ENCODE results near the gene EPB41L1.

The EPB41L1 gene

GRCh38 chr20:36266189-36266588, 111.6 kb downstream of the EPB41L1 start:
- no peak for DNase-seq

- DNase-seq: no peak
These were observed 113.3 kb downstream of the EPB41L1 start for GRCh38 chr20:36267605-36268381.

DNA sequence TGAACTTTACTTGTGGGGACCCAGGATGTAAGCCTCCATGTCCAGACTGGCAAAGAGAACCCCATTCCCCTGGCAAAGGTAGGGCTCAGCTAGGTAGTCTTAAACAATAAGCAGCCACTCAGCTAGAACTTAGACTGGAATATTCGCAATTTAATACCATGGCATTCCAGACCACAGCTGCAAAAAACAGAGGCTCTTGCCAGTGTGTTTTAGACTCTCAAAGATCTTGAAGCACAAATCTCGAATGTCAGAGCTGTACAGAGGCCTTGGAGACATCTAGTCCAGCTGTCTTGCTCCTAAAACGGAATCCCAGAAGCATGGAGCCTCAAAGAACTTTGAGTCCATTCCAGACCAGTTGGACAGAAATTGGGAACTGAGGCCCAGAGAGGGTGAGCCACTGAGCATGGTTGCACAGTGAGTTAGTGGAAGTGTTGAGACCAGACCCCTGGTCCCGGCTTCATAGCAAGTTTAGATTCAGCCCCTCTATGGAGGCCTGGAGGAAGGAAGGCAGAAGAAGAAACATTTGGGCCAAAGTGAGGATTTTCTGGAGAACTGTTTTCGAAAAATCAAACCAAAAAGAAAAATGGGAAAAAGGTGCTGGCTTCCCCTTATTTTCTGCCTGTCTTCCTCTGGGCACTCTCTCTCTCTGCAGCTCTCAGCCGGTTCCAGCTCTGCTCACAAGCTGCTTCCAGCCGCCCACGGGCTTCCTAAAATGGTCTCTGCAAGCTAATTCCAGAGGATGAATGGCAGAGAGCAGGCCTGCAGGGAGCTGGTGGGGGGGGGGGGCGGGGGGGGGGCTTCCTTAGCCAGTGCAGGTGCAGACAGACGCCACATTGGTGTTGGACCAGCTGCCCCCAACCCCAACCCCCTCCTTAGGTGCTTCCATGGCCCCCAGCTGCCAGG, 114.2 kb downstream of the EPB41L1 start:
- no peak for DNase-seq

GRCh38 chr20:36269507-36269906, 115.0 kb downstream of the EPB41L1 start:
- no peak for DNase-seq

DNA sequence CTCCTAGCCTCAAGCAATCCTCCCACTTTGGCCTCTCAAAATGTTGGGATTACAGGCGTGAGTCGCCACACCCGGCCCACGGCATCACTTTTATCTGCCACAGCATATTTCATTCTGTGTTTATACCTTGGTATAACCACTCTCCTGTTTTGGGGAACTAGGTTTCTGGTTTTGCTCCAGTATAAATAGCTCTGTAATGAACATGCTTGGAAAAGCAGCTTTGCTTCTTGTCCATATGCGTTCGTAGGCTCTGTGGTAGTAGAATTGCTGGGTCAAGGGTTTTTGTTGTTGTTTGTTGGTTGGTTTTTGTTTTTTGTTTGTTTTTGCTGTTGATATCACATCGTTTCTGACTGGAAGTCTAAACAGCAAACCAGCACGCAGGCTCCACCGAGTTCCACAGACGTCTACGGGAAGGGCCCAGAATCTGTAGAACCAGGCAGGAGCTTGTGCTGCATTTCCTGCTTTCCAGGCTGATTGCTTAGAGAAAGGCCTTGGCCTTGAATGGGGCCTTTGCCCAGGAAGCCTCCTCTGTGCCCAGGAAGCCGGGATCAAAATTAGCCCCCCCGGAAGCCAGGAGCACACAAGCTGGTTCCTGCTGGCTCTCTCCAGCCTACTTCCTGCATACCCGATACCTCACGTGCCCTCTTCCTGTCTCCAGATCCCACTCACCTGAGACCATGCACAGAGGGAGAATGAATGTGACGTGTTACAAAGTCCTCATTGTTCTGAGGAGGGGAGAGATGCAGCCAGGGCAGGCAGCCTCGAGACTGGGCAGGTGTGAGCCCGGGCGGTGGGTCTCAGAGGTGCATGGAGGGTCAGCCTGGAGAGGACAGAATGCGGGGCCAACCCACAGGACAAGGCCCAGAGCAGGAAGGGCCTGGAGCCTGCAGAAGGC, 116.5 kb downstream of the EPB41L1 start:
- no peak for DNase-seq

GRCh38 chr20:36271639-36272546, 117.4 kb downstream of the EPB41L1 start:
- no peak for DNase-seq

DNA sequence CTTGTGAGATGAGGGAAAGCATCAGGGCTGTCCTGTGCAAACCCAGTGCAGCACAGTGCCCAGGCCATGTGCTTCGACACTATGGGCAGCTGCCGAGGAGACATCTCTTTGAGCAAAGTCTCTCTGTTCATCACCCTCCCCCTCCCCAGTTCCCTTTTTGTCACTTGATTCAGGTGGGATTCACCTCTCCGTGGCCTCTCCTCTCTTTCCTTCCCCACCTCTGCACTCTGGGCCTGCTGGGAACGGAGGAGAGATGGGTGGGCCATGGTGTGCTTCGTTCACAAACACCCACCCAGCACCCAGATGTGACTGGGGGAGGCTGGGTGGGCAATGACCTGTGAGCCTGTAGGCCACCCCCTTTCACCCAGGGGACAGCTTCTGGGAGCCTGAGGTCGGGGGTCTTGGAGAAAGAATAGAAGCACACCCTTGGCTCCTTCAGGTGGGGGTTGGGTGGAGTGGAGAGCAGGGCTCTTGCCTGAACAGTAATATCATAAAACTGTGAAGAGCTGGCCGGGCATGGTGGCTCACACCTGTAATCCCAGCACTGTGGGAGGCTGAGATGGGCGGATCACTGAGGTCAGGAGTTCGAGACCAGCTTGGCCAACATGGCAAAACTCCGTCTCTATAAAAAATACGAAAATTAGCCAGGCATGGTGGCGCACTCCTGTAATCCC, 118.1 kb downstream of the EPB41L1 start:
- DNase-seq: no peak

DNA sequence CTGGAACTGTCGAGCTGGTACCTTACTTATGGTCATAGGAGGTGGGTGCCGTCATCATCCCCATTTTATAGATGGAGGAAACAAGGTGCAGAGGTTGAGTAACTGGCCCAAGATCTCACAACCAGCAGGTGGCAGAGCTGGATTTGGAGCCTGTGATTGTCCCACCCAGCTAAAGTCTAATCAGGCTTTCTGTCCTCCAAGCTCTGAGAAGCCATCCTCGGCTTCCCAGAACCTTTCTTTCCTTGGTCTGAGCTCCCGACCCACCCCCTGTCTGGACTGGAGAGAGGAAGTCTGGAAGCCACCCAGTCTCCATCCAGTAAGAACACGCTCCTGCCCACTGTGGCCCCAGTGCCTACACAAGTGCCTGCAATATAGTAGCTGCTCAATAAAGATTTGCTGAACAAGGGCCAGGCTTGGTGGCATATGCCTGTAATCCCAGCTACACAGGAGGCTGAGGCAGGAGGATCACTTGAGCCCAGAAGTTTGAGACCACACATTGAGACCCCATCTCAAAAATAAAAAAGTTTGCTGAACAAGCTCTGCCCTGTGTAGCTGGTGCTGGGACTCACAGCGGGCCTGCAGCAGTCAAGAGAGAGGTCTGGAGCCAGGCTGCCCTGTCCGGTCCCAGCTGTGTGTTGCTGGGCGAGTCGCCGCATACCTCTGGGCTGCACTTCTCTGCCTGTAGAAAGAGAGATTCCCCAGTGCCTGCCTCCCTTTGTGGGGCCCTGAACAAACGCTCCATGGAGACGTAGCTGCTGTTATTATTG, 119.1 kb downstream of the EPB41L1 start:
- DNase-seq: no peak

- no peak for DNase-seq
These were observed 119.8 kb downstream of the EPB41L1 start for GRCh38 chr20:36274181-36274841.

GRCh38 chr20:36275011-36275410, 120.5 kb downstream of the EPB41L1 start:
- DNase-seq: no peak

DNA sequence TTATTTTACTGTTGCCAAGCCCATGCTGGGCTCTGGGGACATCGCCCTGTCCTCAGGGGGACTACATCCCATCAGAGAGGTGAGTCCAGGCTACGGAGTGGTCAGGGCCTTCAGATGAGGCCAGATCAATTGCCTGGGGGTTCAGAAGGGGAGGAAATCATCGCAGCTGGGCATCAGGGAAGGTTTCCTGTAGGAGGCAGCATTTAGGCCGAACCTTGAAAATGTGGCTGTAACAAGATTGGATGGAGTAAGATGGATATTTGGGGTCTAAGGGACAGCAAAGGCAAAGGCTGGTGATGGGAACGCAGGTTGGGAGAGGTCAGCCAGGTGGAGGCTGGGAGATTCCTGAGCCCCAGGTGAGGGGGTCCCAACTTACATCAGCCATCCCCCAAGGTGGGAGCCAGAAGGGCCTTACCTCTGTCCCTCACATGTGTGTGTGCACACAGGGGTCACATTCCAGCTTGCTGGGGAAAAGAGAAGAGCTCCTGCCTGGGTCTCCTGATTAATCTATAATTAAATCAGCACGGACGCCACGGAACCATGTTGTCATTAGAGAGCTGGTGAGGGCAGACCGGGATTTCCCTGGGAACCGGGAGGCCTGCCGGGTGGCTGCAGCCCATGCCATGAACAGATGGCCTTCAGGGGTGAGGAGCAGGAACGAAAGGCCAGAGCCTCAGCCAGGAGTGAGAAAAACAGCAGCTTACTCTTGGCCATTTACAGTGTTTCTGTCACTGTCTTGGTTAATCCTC, 121.1 kb downstream of the EPB41L1 start:
- DNase-seq: no peak

DNA sequence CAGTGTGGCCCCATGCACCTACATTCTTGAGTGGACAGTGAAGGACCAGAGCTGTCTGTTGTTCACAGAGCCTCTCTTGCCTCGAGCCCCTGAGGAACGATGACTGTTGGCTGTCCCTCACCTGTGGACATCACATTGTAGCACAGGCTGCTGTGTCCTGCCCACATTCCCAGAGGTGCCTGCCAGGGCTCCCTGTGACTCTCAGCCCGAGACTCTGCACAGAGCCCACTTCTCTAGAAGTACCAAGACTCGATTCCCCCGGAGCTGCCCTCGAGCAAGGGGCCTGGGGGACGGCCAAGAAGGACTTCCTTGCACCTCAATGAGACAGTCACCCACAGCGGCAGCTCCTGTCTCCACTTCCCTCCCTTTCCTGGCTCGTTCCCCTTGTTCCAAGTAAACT, 123.0 kb downstream of the EPB41L1 start:
- DNase-seq: no peak

DNA sequence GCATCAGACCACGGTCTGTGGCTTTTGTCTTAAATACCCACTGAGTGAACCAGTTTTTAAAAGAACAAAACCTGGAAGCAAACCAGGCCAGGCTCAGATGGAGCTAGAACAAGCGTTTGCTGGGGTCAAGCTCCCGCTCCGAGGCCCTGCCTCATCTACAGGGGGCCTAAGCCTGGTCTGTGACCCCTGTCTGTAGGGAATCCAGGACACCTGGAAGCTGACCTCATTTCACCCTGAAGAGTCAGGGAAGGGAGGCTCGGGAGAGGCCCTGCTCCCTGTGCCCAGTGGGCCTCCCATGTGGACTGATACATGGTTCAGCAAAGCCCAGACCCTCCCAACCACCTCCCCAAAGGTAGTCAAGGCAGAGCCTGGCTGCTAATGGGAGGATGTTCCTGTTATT, 124.8 kb downstream of the EPB41L1 start:
- no peak for DNase-seq

DNA sequence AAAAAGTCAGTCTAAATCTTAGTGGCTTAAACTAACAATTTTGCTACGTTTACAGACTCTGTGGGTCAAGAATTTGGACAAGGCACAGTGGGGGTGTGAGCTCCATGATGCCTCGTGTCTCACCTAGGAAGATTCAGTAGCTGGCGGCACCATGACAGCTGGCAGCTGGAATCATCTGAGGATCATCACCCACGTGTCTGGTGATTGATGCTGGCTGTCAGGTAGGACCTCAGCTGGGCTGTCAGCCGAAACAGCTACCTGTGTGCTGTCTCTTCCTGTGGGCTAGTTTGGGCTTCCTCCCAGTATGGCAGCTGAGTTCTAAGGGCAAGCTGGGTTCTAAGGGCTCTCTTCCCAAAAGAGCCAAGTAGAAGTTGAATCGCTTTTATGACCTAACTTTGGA, 125.2 kb downstream of the EPB41L1 start:
- DNase-seq: no peak

- DNase-seq: no peak
These were observed 127.3 kb downstream of the EPB41L1 start for GRCh38 chr20:36281785-36282380.
